GM12878 (cell line): ENCODE measurements around the gene NAA30. TPM values are rescaled to one million over a fixed set of nuclear protein-coding genes. Genes with fewer than 3 reads are reported as not detected.

Source experiments
- ATAC-seq: fragments of 200-7000 bp; cut with Tn5 transposase; 3 replicates; pipeline ENCODE4 v1.9.1; 2020; ENCODE audit warnings: mild to moderate bottlenecking, moderate library complexity
- BruUV-seq: library from RNA; stranded (reverse); fragments of 400-500 nt; replicated peaks from 2 replicates; lab custom pipeline; 2021; lab: Mats Ljungman, UMichigan
- CTCF ChIA-PET: fragments of 300-600 bp; sonication (Branson Sonifier 250); formaldehyde crosslinking; extraction: SDS; loops from one replicate; lab custom pipeline; 2021; ENCODE audit warnings: inconsistent platforms; lab: Yijun Ruan, JAX
- POLR2A ChIA-PET: fragments of 350-600 bp; formaldehyde crosslinking; extraction: SDS; loops from one replicate; lab custom pipeline; 2021; ENCODE audit warnings: inconsistent platforms; lab: Charles Lee
- RAD21 ChIA-PET: fragments of 300-600 bp; sonication (Branson Sonifier 250); formaldehyde crosslinking; loops from one replicate; lab custom pipeline; 2023; ENCODE audit warnings: antibody characterized with exemption; ENCODE audit not compliant: unreplicated experiment; lab: Charles Lee
- SMC1A ChIA-PET: fragments of 300-600 bp; sonication (Branson Sonifier 250); formaldehyde crosslinking; loops from one replicate; lab custom pipeline; 2023; ENCODE audit not compliant: unreplicated experiment, uncharacterized antibody; lab: Charles Lee
- DNase-seq: peaks from one replicate; pipeline ENCODE4 v3.0.0-alpha.2; 2011; ENCODE audit warnings: low read depth, low spot score
- FAIRE-seq: peaks from 3 replicates; lab custom pipeline; 2011; peaks lifted over from hg19 to GRCh38; lab: Jason Lieb, UNC
- H2AFZ ChIP-seq: 2 replicates; pipeline ENCODE4 v1.6.0; 2011; ENCODE audit warnings: low read depth, low read length, control low read depth; ENCODE audit not compliant: control insufficient read depth
- H3K27ac ChIP-seq: 2 replicates; pipeline ENCODE4 v1.5.1; 2011; ENCODE audit warnings: control low read depth; ENCODE audit not compliant: control insufficient read depth, insufficient read depth
- H3K27me3 ChIP-seq, 2 experiments: replicated peaks in 1 of 2; 2 replicates each; pipeline versions ENCODE4 v1.6.0 to v1.6.1; 2011; ENCODE audit warnings: low read length in 1 of 2; ENCODE audit not compliant: control insufficient read depth in 2 of 2, insufficient read depth in 2 of 2
- H3K36me3 ChIP-seq, 2 experiments: 2 replicates each; pipeline ENCODE4 v1.5.1; 2011; ENCODE audit warnings: low read length in 1 of 2; ENCODE audit not compliant: control insufficient read depth in 2 of 2, insufficient read depth in 2 of 2
- H3K4me1 ChIP-seq: 2 replicates; pipeline ENCODE4 v1.6.1; 2011; ENCODE audit warnings: mild to moderate bottlenecking, low read length, moderate library complexity, mixed read lengths; ENCODE audit not compliant: control insufficient read depth, insufficient read depth
- H3K4me2 ChIP-seq: 2 replicates; pipeline ENCODE4 v1.6.0; 2011; ENCODE audit warnings: control low read depth; ENCODE audit not compliant: control insufficient read depth, insufficient read depth
- H3K4me3 ChIP-seq: fragments of 200-600 bp; sonication (generic); 2 replicates; pipeline ENCODE4 v1.5.1; 2016
- H3K79me2 ChIP-seq: 2 replicates; pipeline ENCODE4 v1.6.0; 2011; ENCODE audit warnings: low read length; ENCODE audit not compliant: control insufficient read depth, insufficient read depth
- H3K9ac ChIP-seq: 2 replicates; pipeline ENCODE4 v1.8.0; 2011; ENCODE audit warnings: low read length, control low read depth, mixed read lengths; ENCODE audit not compliant: control insufficient read depth, insufficient read depth
- H3K9me3 ChIP-seq: replicated peaks from 3 replicates; pipeline ENCODE4 v1.5.1; 2011; ENCODE audit warnings: mild to moderate bottlenecking, low read length; ENCODE audit not compliant: control insufficient read depth, insufficient read depth
- H4K20me1 ChIP-seq: 2 replicates; pipeline ENCODE4 v1.6.0; 2011; ENCODE audit not compliant: control insufficient read depth, insufficient read depth
- CHD4 ChIP-seq: fragments of 200-600 bp; sonication (generic); IDR thresholded peaks from 2 replicates; pipeline ENCODE4 v1.6.1; 2016; ENCODE audit warnings: mild to moderate bottlenecking
- EGR1 ChIP-seq, 2 experiments: IDR thresholded peaks; 1 replicate in 1 of 2; 2 replicates in 1 of 2; pipeline ENCODE4 v1.6.1; 2011 to 2012; ENCODE audit warnings: low read depth in 2 of 2, low read length in 2 of 2, borderline replicate concordance in 1 of 2, mild to moderate bottlenecking in 1 of 2, moderate library complexity in 1 of 2
- HDAC2 ChIP-seq: fragments of 200-600 bp; sonication (generic); IDR thresholded peaks from 2 replicates; pipeline ENCODE4 v1.6.1; 2017
- HDGF ChIP-seq: fragments of 450-650 bp; IDR thresholded peaks from 2 replicates; pipeline ENCODE4 v1.6.1; 2016; ENCODE audit warnings: antibody characterized with exemption
- IKZF2 ChIP-seq, 2 experiments: fragments of 450-650 bp; IDR thresholded peaks; 2 replicates each; pipeline ENCODE4 v1.6.1; 2017; ENCODE audit warnings: mild to moderate bottlenecking in 2 of 2, moderate library complexity in 2 of 2
- JUND ChIP-seq: IDR thresholded peaks from 2 replicates; pipeline ENCODE4 v1.6.1; 2012; ENCODE audit warnings: low read depth, mild to moderate bottlenecking, low read length, improper control_type of control experiment, moderate library complexity
- MEF2A ChIP-seq: IDR thresholded peaks from 2 replicates; pipeline ENCODE4 v1.6.1; 2011; ENCODE audit warnings: low read depth, mild to moderate bottlenecking, low read length, moderate library complexity; ENCODE audit not compliant: insufficient read depth
- POLR2A ChIP-seq: IDR thresholded peaks from 2 replicates; pipeline ENCODE4 v1.6.1; 2011; ENCODE audit warnings: low read depth, mild to moderate bottlenecking, low read length
- RFX5 ChIP-seq: IDR thresholded peaks from 2 replicates; pipeline ENCODE4 v1.6.1; 2011; ENCODE audit warnings: low read depth, low read length, improper control_type of control experiment
- SP1 ChIP-seq: IDR thresholded peaks from one replicate; pipeline ENCODE4 v1.6.1; 2011; ENCODE audit warnings: low read depth, low read length
- STAT3 ChIP-seq: IDR thresholded peaks from 2 replicates; pipeline ENCODE4 v1.6.1; 2011; ENCODE audit warnings: low read depth, low read length, improper control_type of control experiment
- TBL1XR1 ChIP-seq: IDR thresholded peaks from 2 replicates; pipeline ENCODE4 v1.6.1; 2012; ENCODE audit warnings: low read depth, low read length, improper control_type of control experiment
- YY1 ChIP-seq: IDR thresholded peaks from 2 replicates; pipeline ENCODE4 v1.6.1; 2011; ENCODE audit warnings: low read depth, mild to moderate bottlenecking, low read length
- ZNF217 ChIP-seq: fragments of 450-650 bp; IDR thresholded peaks from 2 replicates; pipeline ENCODE4 v1.6.1; 2017; ENCODE audit warnings: antibody characterized with exemption, mild to moderate bottlenecking
- ZSCAN29 ChIP-seq: fragments of 450-650 bp; IDR thresholded peaks from 2 replicates; pipeline ENCODE4 v1.6.1; 2017; ENCODE audit warnings: mild to moderate bottlenecking, moderate library complexity
- in situ Hi-C: fragments of 300-500 bp; cut with MboI; formaldehyde crosslinking; loops from 9 replicates; pipeline ENCODE4 v1.14.3; 2018; ENCODE audit warnings: mixed read lengths
- intact Hi-C: fragments of 100-400 bp; cut with micrococcal nuclease; formaldehyde crosslinking; loops from one replicate; pipeline ENCODE4 v1.14.2; 2022; ENCODE audit not compliant: unreplicated experiment
- polyA plus RNA-seq, 11 experiments: library from polyadenylated mRNA; depleted of rRNA in 4 of 11; unstranded in 6 of 11; stranded (reverse) in 5 of 11; fragments of >200 nt; fragmentation: Nextera tagmentation in 4 of 11; fragmentation: Illumina TruSeq in 1 of 11; extraction: Ambion mirVana in 4 of 11; extraction: Trizol in 1 of 11; gene quantifications; 1 replicate in 1 of 11; 2 replicates in 10 of 11; pipeline versions ENCODE4 v1.2.1 to v1.2.3, GENCODE V29; 2011 to 2016; ENCODE audit warnings: inconsistent platforms in 2 of 11, missing spikeins in 2 of 11, low read depth in 1 of 11
- total RNA-seq, 4 experiments: library from RNA; depleted of rRNA in 3 of 4; stranded (reverse); fragments of >200 nt in 3 of 4; fragmentation: Illumina TruSeq in 1 of 4; extraction: Trizol in 1 of 4; gene quantifications; 2 replicates each; pipeline versions ENCODE4 v1.2.1 to v1.2.3, GENCODE V29; 2013 to 2021
- TF ChIP-seq, protein P1 (sequence below): fragments of 450-650 bp; IDR thresholded peaks from 2 replicates; pipeline ENCODE4 v1.6.1; 2017; ENCODE audit warnings: low read depth, mild to moderate bottlenecking, moderate library complexity
- TF ChIP-seq, protein P2 (sequence below): fragments of 450-650 bp; IDR thresholded peaks from 2 replicates; pipeline ENCODE4 v1.6.1; 2017; ENCODE audit warnings: borderline replicate concordance
- TF ChIP-seq, protein P3 (sequence below): IDR thresholded peaks from 2 replicates; pipeline ENCODE4 v1.6.1; 2012; ENCODE audit warnings: mild to moderate bottlenecking, low read depth, low read length
- TF ChIP-seq, protein P4 (sequence below): IDR thresholded peaks from 2 replicates; pipeline ENCODE4 v1.6.1; 2012; ENCODE audit warnings: low read depth, low read length, improper control_type of control experiment

Gene NAA30
- total and polyA plus RNA-seq, 10 of the 15 experiments (the other 5 are each of a cell fraction or from before 2014, with no cell fraction given), result 4.5 to 15.6 (median 10.5) TPM

- CTCF ChIA-PET, result no interaction called here
- no TSS peak for BruUV-seq
- SMC1A ChIA-PET, result interaction anchor here (1.4 kb wide), 1 partner anchor 12 kb away, joined by 3 read pairs; no protein-coding TSS in a partner anchor
- intact Hi-C loops (no loop called here), in situ Hi-C loops (no loop called here)
- H3K4me2 ChIP-seq, result no peak overlapping the region
- FAIRE-seq (no peak), DNase-seq (no peak), ATAC-seq (no peak)
- H3K27ac ChIP-seq, result no peak overlapping the region
- H2AFZ ChIP-seq, result no peak overlapping the region
- H3K36me3 ChIP-seq, result no peaks in the 10 kb centered on the region
- H3K27me3 ChIP-seq, result no peaks in the 10 kb centered on the region; a peak in 1 of 4 replicates
- no peak overlapping the region for H3K9ac ChIP-seq
- TF ChIP-seq EGR1 (IDR thresholded peaks at IDR 0.05; ENCODE audit: borderline replicate concordance in 1 of 2, low read depth in 2 of 2, low read length in 2 of 2), result no peak
- TF ChIP-seq MEF2A, result no peak
- no peak for TF ChIP-seq ZNF217
- TF ChIP-seq, protein P1, sequence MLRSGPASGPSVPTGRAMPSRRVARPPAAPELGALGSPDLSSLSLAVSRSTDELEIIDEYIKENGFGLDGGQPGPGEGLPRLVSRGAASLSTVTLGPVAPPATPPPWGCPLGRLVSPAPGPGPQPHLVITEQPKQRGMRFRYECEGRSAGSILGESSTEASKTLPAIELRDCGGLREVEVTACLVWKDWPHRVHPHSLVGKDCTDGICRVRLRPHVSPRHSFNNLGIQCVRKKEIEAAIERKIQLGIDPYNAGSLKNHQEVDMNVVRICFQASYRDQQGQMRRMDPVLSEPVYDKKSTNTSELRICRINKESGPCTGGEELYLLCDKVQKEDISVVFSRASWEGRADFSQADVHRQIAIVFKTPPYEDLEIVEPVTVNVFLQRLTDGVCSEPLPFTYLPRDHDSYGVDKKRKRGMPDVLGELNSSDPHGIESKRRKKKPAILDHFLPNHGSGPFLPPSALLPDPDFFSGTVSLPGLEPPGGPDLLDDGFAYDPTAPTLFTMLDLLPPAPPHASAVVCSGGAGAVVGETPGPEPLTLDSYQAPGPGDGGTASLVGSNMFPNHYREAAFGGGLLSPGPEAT, result no peak
- TF ChIP-seq IKZF2 (IDR thresholded peaks at IDR 0.05), result no peak
- TF ChIP-seq, protein P2, sequence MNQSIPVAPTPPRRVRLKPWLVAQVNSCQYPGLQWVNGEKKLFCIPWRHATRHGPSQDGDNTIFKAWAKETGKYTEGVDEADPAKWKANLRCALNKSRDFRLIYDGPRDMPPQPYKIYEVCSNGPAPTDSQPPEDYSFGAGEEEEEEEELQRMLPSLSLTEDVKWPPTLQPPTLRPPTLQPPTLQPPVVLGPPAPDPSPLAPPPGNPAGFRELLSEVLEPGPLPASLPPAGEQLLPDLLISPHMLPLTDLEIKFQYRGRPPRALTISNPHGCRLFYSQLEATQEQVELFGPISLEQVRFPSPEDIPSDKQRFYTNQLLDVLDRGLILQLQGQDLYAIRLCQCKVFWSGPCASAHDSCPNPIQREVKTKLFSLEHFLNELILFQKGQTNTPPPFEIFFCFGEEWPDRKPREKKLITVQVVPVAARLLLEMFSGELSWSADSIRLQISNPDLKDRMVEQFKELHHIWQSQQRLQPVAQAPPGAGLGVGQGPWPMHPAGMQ, result no peak
- no peak for TF ChIP-seq CHD4
- TF ChIP-seq STAT3, result no peak
- no peak for TF ChIP-seq TBL1XR1
- TF ChIP-seq ZSCAN29, result no peak
- TF ChIP-seq SP1, result no peak
- TF ChIP-seq RFX5, result no peak
- no peak for TF ChIP-seq HDAC2
- no peak for TF ChIP-seq JUND
- TF ChIP-seq HDGF, result no peak
- TF ChIP-seq POLR2A, result no peak
- TF ChIP-seq, protein P3, sequence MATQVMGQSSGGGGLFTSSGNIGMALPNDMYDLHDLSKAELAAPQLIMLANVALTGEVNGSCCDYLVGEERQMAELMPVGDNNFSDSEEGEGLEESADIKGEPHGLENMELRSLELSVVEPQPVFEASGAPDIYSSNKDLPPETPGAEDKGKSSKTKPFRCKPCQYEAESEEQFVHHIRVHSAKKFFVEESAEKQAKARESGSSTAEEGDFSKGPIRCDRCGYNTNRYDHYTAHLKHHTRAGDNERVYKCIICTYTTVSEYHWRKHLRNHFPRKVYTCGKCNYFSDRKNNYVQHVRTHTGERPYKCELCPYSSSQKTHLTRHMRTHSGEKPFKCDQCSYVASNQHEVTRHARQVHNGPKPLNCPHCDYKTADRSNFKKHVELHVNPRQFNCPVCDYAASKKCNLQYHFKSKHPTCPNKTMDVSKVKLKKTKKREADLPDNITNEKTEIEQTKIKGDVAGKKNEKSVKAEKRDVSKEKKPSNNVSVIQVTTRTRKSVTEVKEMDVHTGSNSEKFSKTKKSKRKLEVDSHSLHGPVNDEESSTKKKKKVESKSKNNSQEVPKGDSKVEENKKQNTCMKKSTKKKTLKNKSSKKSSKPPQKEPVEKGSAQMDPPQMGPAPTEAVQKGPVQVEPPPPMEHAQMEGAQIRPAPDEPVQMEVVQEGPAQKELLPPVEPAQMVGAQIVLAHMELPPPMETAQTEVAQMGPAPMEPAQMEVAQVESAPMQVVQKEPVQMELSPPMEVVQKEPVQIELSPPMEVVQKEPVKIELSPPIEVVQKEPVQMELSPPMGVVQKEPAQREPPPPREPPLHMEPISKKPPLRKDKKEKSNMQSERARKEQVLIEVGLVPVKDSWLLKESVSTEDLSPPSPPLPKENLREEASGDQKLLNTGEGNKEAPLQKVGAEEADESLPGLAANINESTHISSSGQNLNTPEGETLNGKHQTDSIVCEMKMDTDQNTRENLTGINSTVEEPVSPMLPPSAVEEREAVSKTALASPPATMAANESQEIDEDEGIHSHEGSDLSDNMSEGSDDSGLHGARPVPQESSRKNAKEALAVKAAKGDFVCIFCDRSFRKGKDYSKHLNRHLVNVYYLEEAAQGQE, result no peak
- TF ChIP-seq, protein P4, sequence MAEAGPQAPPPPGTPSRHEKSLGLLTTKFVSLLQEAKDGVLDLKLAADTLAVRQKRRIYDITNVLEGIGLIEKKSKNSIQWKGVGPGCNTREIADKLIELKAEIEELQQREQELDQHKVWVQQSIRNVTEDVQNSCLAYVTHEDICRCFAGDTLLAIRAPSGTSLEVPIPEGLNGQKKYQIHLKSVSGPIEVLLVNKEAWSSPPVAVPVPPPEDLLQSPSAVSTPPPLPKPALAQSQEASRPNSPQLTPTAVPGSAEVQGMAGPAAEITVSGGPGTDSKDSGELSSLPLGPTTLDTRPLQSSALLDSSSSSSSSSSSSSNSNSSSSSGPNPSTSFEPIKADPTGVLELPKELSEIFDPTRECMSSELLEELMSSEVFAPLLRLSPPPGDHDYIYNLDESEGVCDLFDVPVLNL, result no peak
- TF ChIP-seq YY1, result no peak
- no peaks in the 10 kb centered on the region for H3K4me1 ChIP-seq
- RAD21 ChIA-PET, result no interaction called here
- POLR2A ChIA-PET, result no interaction called here
- H3K9me3 ChIP-seq, result no peaks in the 10 kb centered on the region
- H4K20me1 ChIP-seq, result no peaks in the 10 kb centered on the region
- no peaks in the 10 kb centered on the region for H3K79me2 ChIP-seq
- no peak overlapping the region for H3K4me3 ChIP-seq
Observed at GRCh38 chr14:57362361-57362760, 28.0 kb upstream of the NAA30 start.
